Chondrocyte (in vitro differentiated cells): ENCODE measurements around the gene ERH. TPM values are rescaled to one million over a fixed set of nuclear protein-coding genes. Genes with fewer than 3 reads are reported as not detected.

Source experiments
- DNase-seq: peaks from one replicate; pipeline ENCODE4 v3.0.0; 2021; ENCODE audit warnings: mixed read lengths, low spot score
- H3K27ac Mint-ChIP-seq: one replicate; pipeline ENCODE4 v1.8.0; 2021; ENCODE audit warnings: mild to moderate bottlenecking, moderate library complexity, mixed read lengths; ENCODE audit not compliant: unreplicated experiment
- H3K27me3 Mint-ChIP-seq: 2 replicates; pipeline ENCODE4 v1.8.0; 2021; ENCODE audit warnings: low read depth, mixed read lengths
- H3K36me3 Mint-ChIP-seq: 2 replicates; pipeline ENCODE4 v1.8.0; 2021; ENCODE audit warnings: low read depth, mixed read lengths
- H3K4me1 Mint-ChIP-seq: 2 replicates; pipeline ENCODE4 v1.8.0; 2021; ENCODE audit warnings: low read depth, mild to moderate bottlenecking, mixed read lengths
- H3K4me3 Mint-ChIP-seq: one replicate; pipeline ENCODE4 v1.8.0; 2021; ENCODE audit warnings: mild to moderate bottlenecking, moderate library complexity, mixed read lengths; ENCODE audit not compliant: unreplicated experiment
- H3K9me3 Mint-ChIP-seq: 2 replicates; pipeline ENCODE4 v1.8.0; 2021; ENCODE audit warnings: low read depth, mixed read lengths
- total RNA-seq: library from RNA; stranded (reverse); gene quantifications from 3 replicates; pipeline ENCODE4 v1.2.1, GENCODE V29; 2021
- TF ChIP-seq, protein P1 (sequence below): fragments of 200-600 bp; sonication (generic); IDR thresholded peaks from 2 replicates; pipeline ENCODE4 v1.5.0; 2021; ENCODE audit warnings: antibody characterized with exemption, mild to moderate bottlenecking, moderate library complexity

ERH gene
- total RNA-seq, 1 donor from 2014 or later, result 140 TPM

- Mint-ChIP-seq H3K36me3 (peaks cover 14% of the 10 kb centered on the region), H3K4me1 (peaks cover 18% of the 10 kb centered on the region), H3K27me3 (no peaks in the 10 kb centered on the region), H3K9me3 (peaks cover 9% of the 10 kb centered on the region), H3K4me3 (no peak overlapping the region), H3K27ac (no peak overlapping the region)
- TF ChIP-seq, protein P1, sequence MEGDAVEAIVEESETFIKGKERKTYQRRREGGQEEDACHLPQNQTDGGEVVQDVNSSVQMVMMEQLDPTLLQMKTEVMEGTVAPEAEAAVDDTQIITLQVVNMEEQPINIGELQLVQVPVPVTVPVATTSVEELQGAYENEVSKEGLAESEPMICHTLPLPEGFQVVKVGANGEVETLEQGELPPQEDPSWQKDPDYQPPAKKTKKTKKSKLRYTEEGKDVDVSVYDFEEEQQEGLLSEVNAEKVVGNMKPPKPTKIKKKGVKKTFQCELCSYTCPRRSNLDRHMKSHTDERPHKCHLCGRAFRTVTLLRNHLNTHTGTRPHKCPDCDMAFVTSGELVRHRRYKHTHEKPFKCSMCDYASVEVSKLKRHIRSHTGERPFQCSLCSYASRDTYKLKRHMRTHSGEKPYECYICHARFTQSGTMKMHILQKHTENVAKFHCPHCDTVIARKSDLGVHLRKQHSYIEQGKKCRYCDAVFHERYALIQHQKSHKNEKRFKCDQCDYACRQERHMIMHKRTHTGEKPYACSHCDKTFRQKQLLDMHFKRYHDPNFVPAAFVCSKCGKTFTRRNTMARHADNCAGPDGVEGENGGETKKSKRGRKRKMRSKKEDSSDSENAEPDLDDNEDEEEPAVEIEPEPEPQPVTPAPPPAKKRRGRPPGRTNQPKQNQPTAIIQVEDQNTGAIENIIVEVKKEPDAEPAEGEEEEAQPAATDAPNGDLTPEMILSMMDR, result no peak
- DNase-seq, result no peak
These were observed 32.3 kb upstream of the ERH start for GRCh38 chr14:69430306-69430939.

DNA sequence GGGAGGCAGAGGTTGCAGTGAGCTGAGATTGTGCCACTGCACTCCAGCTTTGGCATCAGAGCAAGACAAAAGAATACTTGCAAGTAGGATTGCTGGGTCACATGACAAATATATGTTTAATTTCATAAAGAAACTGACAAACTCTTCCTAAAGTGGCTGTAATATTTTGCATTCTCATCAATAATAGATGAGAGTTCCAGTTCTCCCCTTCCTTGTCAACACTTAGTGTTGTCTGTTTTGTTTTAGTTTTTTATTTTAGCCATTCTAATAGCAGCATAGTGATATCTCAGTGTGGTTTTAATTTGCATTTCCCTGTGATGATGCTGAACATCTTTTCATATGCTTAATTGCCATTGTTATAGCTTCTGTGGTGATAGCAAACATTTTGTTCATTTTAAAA, 31.5 kb upstream of the ERH start:
- H3K4me1 Mint-ChIP-seq, result peaks cover 22% of the 10 kb centered on the region
- H3K36me3 Mint-ChIP-seq, result peaks cover 18% of the 10 kb centered on the region
- DNase-seq, result no peak
- peaks cover 9% of the 10 kb centered on the region for H3K9me3 Mint-ChIP-seq
- no peak overlapping the region for H3K4me3 Mint-ChIP-seq
- TF ChIP-seq, protein P1, result no peak
- H3K27me3 Mint-ChIP-seq, result no peaks in the 10 kb centered on the region
- no peak overlapping the region for H3K27ac Mint-ChIP-seq

GRCh38 chr14:69428289-69428998, 30.3 kb upstream of the ERH start:
- DNase-seq, result no peak
- Mint-ChIP-seq H3K27me3 (no peaks in the 10 kb centered on the region), H3K4me1 (peaks cover 28% of the 10 kb centered on the region), H3K27ac (no peak overlapping the region), H3K9me3 (peaks cover 9% of the 10 kb centered on the region), H3K36me3 (peaks cover 22% of the 10 kb centered on the region), H3K4me3 (no peak overlapping the region)
- TF ChIP-seq, protein P1, result no peak

DNA sequence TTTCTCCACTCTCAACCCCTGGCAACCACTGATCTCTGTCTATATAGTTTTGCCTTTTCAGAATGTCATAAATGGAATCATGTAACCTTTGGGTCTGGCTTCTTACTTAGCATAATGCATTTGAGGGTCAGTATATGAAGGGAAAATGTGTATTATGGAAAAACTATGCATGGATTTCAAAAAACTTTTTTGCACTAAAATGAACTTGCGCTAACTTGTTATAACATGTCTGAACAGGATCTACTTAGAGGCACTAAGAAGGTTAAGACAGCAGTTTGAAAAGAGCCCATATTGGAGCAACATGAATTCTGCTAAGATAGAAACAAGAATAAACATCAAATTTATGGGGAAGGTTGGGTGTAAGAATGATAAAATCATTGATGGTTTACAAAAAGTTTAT, 29.5 kb upstream of the ERH start:
- H3K4me1 Mint-ChIP-seq, result peaks cover 28% of the 10 kb centered on the region
- H3K9me3 Mint-ChIP-seq, result peaks cover 5% of the 10 kb centered on the region

More for the DNA sequence above, 29.5 kb upstream of the ERH start:
- peaks cover 22% of the 10 kb centered on the region for H3K36me3 Mint-ChIP-seq
- H3K4me3 Mint-ChIP-seq, result no peak overlapping the region
- TF ChIP-seq, protein P1, result no peak
- no peak for DNase-seq
- no peaks in the 10 kb centered on the region for H3K27me3 Mint-ChIP-seq
- no peak overlapping the region for H3K27ac Mint-ChIP-seq
